Endothelial cell of umbilical vein (primary cell): ENCODE measurements around the gene CNTNAP2. TPM values are rescaled to one million over a fixed set of nuclear protein-coding genes. Genes with fewer than 3 reads are reported as not detected.

Experiments
- BruUV-seq: library from RNA; stranded (reverse); fragments of 400-500 nt; replicated peaks from 2 replicates; lab custom pipeline; 2021; lab: Mats Ljungman, UMichigan
- CTCF ChIA-PET: fragments of 300-600, 350-600 bp; sonication (Branson Sonifier 250); formaldehyde crosslinking; loops from one replicate; lab custom pipeline; 2021; ENCODE audit warnings: antibody characterized with exemption, inconsistent platforms; lab: Charles Lee
- POLR2A ChIA-PET: fragments of 300-600, 350-600 bp; sonication (Branson Sonifier 250); formaldehyde crosslinking; loops from one replicate; lab custom pipeline; 2021; ENCODE audit warnings: antibody characterized with exemption, inconsistent platforms; lab: Charles Lee
- DNase-seq: peaks from one replicate; pipeline ENCODE4 v3.0.0-alpha.2; 2011; ENCODE audit warnings: low read depth, low spot score
- FAIRE-seq: peaks from 2 replicates; lab custom pipeline; 2011; peaks lifted over from hg19 to GRCh38; lab: Jason Lieb, UNC
- H2AFZ ChIP-seq: 2 replicates; pipeline ENCODE4 v1.6.0; 2012; ENCODE audit warnings: low read depth, low read length, control low read depth, inconsistent platforms
- H3K27ac ChIP-seq: 2 replicates; pipeline ENCODE4 v1.5.1; 2011; ENCODE audit warnings: low read depth, mild to moderate bottlenecking, control low read depth, low read length, moderate library complexity; ENCODE audit not compliant: insufficient read depth
- H3K27me3 ChIP-seq, 2 experiments: 2 replicates each; pipeline versions ENCODE4 v1.6.0 to v1.6.1; 2011; ENCODE audit warnings: low read length in 2 of 2, mixed read lengths in 1 of 2; ENCODE audit not compliant: control insufficient read depth in 2 of 2, insufficient read depth in 2 of 2
- H3K36me3 ChIP-seq, 2 experiments: 2 replicates in 1 of 2; 3 replicates in 1 of 2; pipeline ENCODE4 v1.5.1; 2011; ENCODE audit warnings: low read length in 2 of 2, mild to moderate bottlenecking in 1 of 2, moderate library complexity in 1 of 2; ENCODE audit not compliant: control insufficient read depth in 2 of 2, insufficient read depth in 2 of 2; ENCODE audit errors: extremely low read depth in 1 of 2
- H3K4me1 ChIP-seq: 3 replicates; pipeline ENCODE4 v1.5.1; 2011; ENCODE audit warnings: mild to moderate bottlenecking, low read length; ENCODE audit not compliant: control insufficient read depth, insufficient read depth; ENCODE audit errors: extremely low read depth
- H3K4me2 ChIP-seq: 2 replicates; pipeline ENCODE4 v1.6.1; 2011; ENCODE audit warnings: low read length, control low read depth, mixed read lengths; ENCODE audit not compliant: insufficient read depth
- H3K4me3 ChIP-seq, 3 experiments: fragments of 200-600 bp in 1 of 3; sonication (generic), shearing (Covaris generic) in 1 of 3; replicated peaks in 1 of 3; 2 replicates each; pipeline ENCODE4 v1.5.1; 2011 to 2016; ENCODE audit warnings: control low read depth in 3 of 3, low read length in 3 of 3, mild to moderate bottlenecking in 2 of 3, inconsistent platforms in 1 of 3, low read depth in 1 of 3, moderate library complexity in 1 of 3; ENCODE audit not compliant: insufficient read depth in 1 of 3
- H3K79me2 ChIP-seq: 2 replicates; pipeline ENCODE4 v1.6.0; 2012; ENCODE audit warnings: low read length, inconsistent platforms; ENCODE audit not compliant: control insufficient read depth, insufficient read depth
- H3K9ac ChIP-seq: replicated peaks from 2 replicates; pipeline ENCODE3; 2011; ENCODE audit warnings: low read length, control low read depth; ENCODE audit not compliant: insufficient read depth; ENCODE audit errors: extremely low read depth
- H3K9me1 ChIP-seq: replicated peaks from 3 replicates; pipeline ENCODE4 v1.6.0; 2011; ENCODE audit warnings: mild to moderate bottlenecking, low read length; ENCODE audit not compliant: control insufficient read depth, insufficient read depth; ENCODE audit errors: extremely low read depth
- H3K9me3 ChIP-seq: replicated peaks from 2 replicates; pipeline ENCODE4 v1.5.1; 2012; ENCODE audit warnings: low read length, inconsistent platforms; ENCODE audit not compliant: control insufficient read depth, insufficient read depth
- H4K20me1 ChIP-seq: replicated peaks from 2 replicates; pipeline ENCODE3; 2011; ENCODE audit warnings: mild to moderate bottlenecking, low read length; ENCODE audit not compliant: control insufficient read depth, insufficient read depth; ENCODE audit errors: extremely low read depth
- EZH2 ChIP-seq: IDR thresholded peaks from 2 replicates; pipeline ENCODE4 v1.6.1; 2012; ENCODE audit warnings: borderline replicate concordance, low read depth, mild to moderate bottlenecking, moderate library complexity, low read length, inconsistent platforms; ENCODE audit not compliant: severe bottlenecking
- FOS ChIP-seq: IDR thresholded peaks from 2 replicates; pipeline ENCODE4 v1.6.1; 2011; ENCODE audit warnings: mild to moderate bottlenecking, low read length, moderate library complexity, borderline replicate concordance; ENCODE audit not compliant: insufficient read depth
- GATA2 ChIP-seq: IDR thresholded peaks from 2 replicates; pipeline ENCODE4 v1.7.0; 2011; ENCODE audit warnings: low read depth, mild to moderate bottlenecking, moderate library complexity, mixed read lengths, low read length; ENCODE audit not compliant: insufficient read length, insufficient read depth
- JUN ChIP-seq: IDR thresholded peaks from 2 replicates; pipeline ENCODE4 v1.6.1; 2011; ENCODE audit warnings: borderline replicate concordance, low read depth; ENCODE audit not compliant: insufficient read length, insufficient read depth
- MYC ChIP-seq: IDR thresholded peaks from one replicate; pipeline ENCODE4 v1.6.1; 2011; ENCODE audit warnings: mild to moderate bottlenecking, low read depth, low read length
- dilution Hi-C: fragments of 300-500 bp; cut with MboI; formaldehyde crosslinking; loops from one replicate; pipeline ENCODE4 v1.15.0; 2019; ENCODE audit warnings: low sequenced_read_pairs; ENCODE audit not compliant: extremely low pct_ligation_motif_present
- intact Hi-C: fragments of 100-400 bp; cut with micrococcal nuclease; formaldehyde crosslinking; loops from one replicate; pipeline ENCODE4 v1.10.0; 2022
- polyA plus RNA-seq, 4 experiments: library from polyadenylated mRNA; depleted of rRNA in 3 of 4; stranded (reverse) in 3 of 4; unstranded in 1 of 4; fragments of >200 nt; gene quantifications; 2 replicates each; pipeline versions ENCODE4 v1.2.1 to v1.2.3, GENCODE V29; 2011 to 2012; ENCODE audit warnings: missing spikeins in 1 of 4
- total RNA-seq: library from RNA; stranded (reverse); gene quantifications from 2 replicates; pipeline ENCODE4 v1.2.3, GENCODE V29; 2021
- TF ChIP-seq, protein P1 (sequence below): IDR thresholded peaks from 2 replicates; pipeline ENCODE4 v1.6.1; 2011; ENCODE audit not compliant: insufficient read depth, insufficient read length
- TF ChIP-seq, protein P2 (sequence below), 2 donors: IDR thresholded peaks; 1 replicate in 1 of 2; 2 replicates in 1 of 2; pipeline ENCODE4 v1.5.1; 2011; ENCODE audit warnings: low read length in 2 of 2, mild to moderate bottlenecking in 2 of 2, moderate library complexity in 2 of 2, control low read depth in 1 of 2, inconsistent platforms in 1 of 2, low read depth in 1 of 2; ENCODE audit not compliant: insufficient read depth in 1 of 2; ENCODE audit errors: extremely low read depth in 1 of 2

Gene CNTNAP2
- total and polyA plus RNA-seq, 2 donors (not counting 3 experiments of a cell fraction or from before 2014, with no cell fraction given): not detected

DNA sequence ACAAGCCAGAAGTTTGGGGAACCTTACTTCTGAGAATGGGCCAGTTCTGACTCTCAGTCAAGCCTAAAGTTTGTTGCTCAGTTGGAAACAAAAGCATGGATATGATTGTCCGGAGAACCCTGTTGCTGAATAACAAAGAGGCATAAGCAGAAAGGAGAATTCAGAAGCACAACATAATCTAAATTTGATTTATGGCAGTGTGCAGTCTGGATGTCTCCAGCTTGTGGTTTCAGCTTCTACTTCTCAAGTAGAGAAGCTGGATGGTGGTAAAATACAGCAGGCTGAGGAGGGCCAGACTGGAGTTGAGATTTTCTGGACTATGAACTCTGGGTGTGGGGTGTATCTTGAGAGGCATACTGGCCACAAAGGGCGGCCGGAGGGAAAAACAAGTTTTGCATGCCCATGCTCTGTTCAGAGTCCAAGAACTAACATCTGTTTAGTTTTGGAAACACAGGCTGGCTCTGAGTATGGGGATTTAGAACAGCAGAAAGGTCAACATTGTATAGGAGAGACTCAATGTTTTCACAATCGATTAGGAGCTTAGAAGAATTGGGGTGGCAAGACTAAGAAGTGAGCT lies 592.9 kb downstream of the CNTNAP2 start:
- no peaks in the 10 kb centered on the region for H3K36me3 ChIP-seq
- no peaks in the 10 kb centered on the region for H4K20me1 ChIP-seq
- no peak overlapping the region for H2AFZ ChIP-seq
- dilution Hi-C loops (no loop called here), intact Hi-C loops (no loop called here)
- ChIA-PET POLR2A (no interaction called here), CTCF (no interaction called here)
- peaks cover 3% of the 10 kb centered on the region for H3K9me3 ChIP-seq
- FAIRE-seq (no peak), DNase-seq (no peak)
- H3K4me1 ChIP-seq: no peaks in the 10 kb centered on the region
- H3K27ac ChIP-seq: no peak overlapping the region
- no peaks in the 10 kb centered on the region for H3K9me1 ChIP-seq
- no peaks in the 10 kb centered on the region for H3K27me3 ChIP-seq
- TF ChIP-seq, protein P1, sequence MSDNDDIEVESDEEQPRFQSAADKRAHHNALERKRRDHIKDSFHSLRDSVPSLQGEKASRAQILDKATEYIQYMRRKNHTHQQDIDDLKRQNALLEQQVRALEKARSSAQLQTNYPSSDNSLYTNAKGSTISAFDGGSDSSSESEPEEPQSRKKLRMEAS: no peak
- TF ChIP-seq JUN (no peak), FOS (no peak), MYC (no peak)
- TF ChIP-seq, protein P2, sequence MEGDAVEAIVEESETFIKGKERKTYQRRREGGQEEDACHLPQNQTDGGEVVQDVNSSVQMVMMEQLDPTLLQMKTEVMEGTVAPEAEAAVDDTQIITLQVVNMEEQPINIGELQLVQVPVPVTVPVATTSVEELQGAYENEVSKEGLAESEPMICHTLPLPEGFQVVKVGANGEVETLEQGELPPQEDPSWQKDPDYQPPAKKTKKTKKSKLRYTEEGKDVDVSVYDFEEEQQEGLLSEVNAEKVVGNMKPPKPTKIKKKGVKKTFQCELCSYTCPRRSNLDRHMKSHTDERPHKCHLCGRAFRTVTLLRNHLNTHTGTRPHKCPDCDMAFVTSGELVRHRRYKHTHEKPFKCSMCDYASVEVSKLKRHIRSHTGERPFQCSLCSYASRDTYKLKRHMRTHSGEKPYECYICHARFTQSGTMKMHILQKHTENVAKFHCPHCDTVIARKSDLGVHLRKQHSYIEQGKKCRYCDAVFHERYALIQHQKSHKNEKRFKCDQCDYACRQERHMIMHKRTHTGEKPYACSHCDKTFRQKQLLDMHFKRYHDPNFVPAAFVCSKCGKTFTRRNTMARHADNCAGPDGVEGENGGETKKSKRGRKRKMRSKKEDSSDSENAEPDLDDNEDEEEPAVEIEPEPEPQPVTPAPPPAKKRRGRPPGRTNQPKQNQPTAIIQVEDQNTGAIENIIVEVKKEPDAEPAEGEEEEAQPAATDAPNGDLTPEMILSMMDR (IDR thresholded peaks at IDR 0.05; ENCODE audit: extremely low read depth in 1 of 2, insufficient read depth in 1 of 2, low read depth in 1 of 2, low read length in 2 of 2): no peak
- H3K9ac ChIP-seq: no peak overlapping the region
- no peak overlapping the region for H3K4me3 ChIP-seq
- no TSS peak for BruUV-seq
- no peaks in the 10 kb centered on the region for H3K79me2 ChIP-seq
- H3K4me2 ChIP-seq: no peak overlapping the region

DNA sequence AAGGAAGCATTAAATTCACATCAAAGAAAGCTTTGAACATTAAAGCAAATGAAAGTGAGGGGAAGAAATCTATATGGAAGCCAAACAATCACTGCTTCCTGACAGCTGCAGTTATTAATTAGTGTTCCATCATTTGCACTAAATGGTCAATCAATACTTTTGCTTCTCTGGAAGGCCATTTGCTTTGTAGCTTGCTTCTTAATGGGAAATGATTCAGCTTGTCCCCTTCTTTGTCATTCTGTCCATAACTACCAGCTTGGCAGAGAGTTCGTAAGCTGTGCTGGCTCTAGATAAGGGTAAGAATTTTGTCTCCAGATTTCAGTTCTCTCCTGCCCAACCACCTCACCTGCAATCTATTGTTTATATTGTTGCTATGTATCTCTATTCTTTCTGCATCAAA lies 596.6 kb downstream of the CNTNAP2 start:
- FAIRE-seq: no peak
- TF ChIP-seq GATA2: no peak
- no peak for TF ChIP-seq EZH2

More for the DNA sequence above, 596.6 kb downstream of the CNTNAP2 start:
- Histone ChIP-seq H3K9me1 (no peaks in the 10 kb centered on the region), H3K36me3 (no peaks in the 10 kb centered on the region), H3K4me2 (no peak overlapping the region), H3K79me2 (no peaks in the 10 kb centered on the region), H4K20me1 (no peaks in the 10 kb centered on the region), H3K27ac (no peak overlapping the region), H3K4me3 (no peak overlapping the region), H3K9ac (no peak overlapping the region), H3K4me1 (no peaks in the 10 kb centered on the region), H2AFZ (no peak overlapping the region), H3K9me3 (peaks cover 5% of the 10 kb centered on the region), H3K27me3 (no peaks in the 10 kb centered on the region)
- ChIA-PET POLR2A (no interaction called here), CTCF (no interaction called here)
- dilution Hi-C loops: no loop called here
- intact Hi-C loops: no loop called here
- BruUV-seq: no TSS peak
- no peak for DNase-seq
